Measurements from ENCODE around the gene LMNTD2. TPM values are rescaled to one million over a fixed set of nuclear protein-coding genes. Genes with fewer than 3 reads are reported as not detected.

LMNTD2 gene
- total and polyA plus RNA-seq, 5 experiments from 2014 or later = 0.96 to 7.2 (median 1.9) TPM

DNA sequence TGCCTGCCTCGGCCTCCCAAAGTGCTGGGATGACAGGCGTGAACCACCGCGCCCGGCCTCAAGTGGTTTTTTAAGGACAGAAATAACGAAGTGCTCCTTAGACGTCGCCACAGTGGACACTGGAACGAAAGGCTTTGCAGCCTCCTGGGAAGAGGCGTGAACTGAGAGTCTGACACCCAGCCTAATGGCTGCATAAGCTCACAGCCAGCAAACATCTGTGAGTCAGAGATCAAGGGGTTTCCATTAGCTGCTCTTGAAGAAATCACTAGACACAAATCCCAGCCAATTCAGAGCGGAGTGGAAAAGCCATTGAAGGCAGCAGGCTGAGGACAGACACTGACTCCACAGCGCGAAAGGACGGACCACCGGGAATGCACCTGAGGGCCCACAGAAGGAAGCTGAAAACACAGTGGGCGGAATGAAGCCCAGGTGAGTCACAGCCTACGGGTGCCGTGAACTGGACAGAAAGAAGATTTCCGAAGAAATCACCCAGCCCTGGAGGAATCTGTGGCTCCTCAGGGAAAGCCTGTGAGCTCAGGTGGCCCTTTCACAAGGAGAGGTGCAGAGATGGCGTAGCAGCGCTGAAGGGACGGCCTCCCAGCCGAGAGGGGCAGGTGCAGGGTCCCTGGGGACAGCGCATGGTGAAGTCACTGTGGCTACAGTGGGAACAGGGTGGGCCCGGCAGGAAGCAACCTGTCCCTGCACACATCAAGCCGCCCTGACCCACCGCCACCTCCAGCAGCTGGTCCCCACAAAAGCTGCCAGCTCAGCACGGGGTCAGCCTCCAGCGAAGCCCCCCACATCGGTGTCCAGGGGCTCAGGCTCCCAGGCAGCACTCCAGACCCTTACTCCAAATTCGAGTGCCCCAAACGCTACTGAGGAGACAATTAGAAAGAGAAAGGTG, 11.6 kb downstream of the LMNTD2 start:
- ATAC-seq (no peak), DNase-seq (peak in 1 of 10 donors; percentile 50)
- H3K9me3 Mint-ChIP-seq = no peaks in the 10 kb centered on the region
- no peak overlapping the region for H3K27ac Mint-ChIP-seq
- no peaks in the 10 kb centered on the region for H3K36me3 Mint-ChIP-seq
- peaks cover 0 to 1% (median 0%) of the 10 kb centered on the region in 5 donors for H3K27me3 Mint-ChIP-seq
- no peaks in the 10 kb centered on the region for H3K4me1 Mint-ChIP-seq
- H3K4me3 Mint-ChIP-seq = no peak overlapping the region
- POLR2A ChIA-PET = no interaction called here

DNA sequence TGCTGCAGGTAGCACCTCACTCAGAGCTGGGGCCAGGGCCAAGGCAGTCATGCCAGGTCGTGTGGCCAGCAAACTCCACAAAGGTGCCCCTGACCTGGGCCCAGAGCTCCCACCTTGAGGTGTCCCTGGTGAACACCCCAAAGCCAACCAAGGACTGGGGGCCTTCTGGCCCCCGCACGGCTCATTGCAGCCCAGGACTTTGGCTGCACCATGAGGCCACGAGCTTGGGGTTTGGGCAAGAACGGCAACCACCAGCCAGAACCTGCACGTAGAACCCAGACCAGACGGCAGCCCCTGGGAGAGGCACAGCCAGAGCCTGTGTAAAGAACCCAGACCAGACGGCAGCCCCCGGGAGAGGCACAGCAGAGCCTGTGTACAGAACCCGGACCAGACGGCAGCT, 15.4 kb downstream of the LMNTD2 start:
- no peak overlapping the region for H3K27ac Mint-ChIP-seq
- no peaks in the 10 kb centered on the region for H3K4me1 Mint-ChIP-seq
- H3K36me3 Mint-ChIP-seq = peaks cover 0 to 4% (median 2%) of the 10 kb centered on the region in 3 donors
- H3K9me3 Mint-ChIP-seq = no peaks in the 10 kb centered on the region
- ATAC-seq (no peak), DNase-seq (no peak)
- POLR2A ChIA-PET = interaction anchor here (0.8 kb wide), 1 partner anchor 150 kb away, joined by 3 read pairs; the partner anchor contains the start of genes DEAF1 and TMEM80
- no peak overlapping the region for H3K4me3 Mint-ChIP-seq
- H3K27me3 Mint-ChIP-seq = peaks cover 0 to 1% (median 0%) of the 10 kb centered on the region in 5 donors

DNA sequence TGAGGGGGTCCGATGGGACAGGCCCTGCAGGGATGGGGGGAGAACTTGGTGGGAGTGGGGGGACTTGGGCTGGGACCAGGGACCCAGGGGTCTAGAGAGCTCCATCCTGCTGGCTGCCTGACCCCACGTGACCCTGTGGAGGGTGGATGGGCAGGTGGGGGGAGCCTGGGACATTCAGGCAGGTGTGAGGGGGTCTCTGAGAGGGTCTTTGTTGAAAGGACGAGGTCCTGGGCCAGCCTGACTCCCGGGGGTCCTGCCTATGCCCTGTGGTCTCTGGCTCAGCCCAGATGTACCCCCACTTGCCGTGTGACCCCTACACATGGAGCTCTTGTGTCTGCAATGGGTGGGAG, 15.7 kb downstream of the LMNTD2 start:
- Mint-ChIP-seq H3K27ac (peak overlapping the region in 1 of 10 donors; percentile 2), H3K27me3 (peaks cover 0 to 1% (median 0%) of the 10 kb centered on the region in 5 donors), H3K4me1 (no peaks in the 10 kb centered on the region), H3K9me3 (no peaks in the 10 kb centered on the region), H3K4me3 (no peak overlapping the region), H3K36me3 (peaks cover 0 to 4% (median 2%) of the 10 kb centered on the region in 3 donors)
- POLR2A ChIA-PET = interaction anchor here (0.8 kb wide), 1 partner anchor 150 kb away, joined by 3 read pairs; the partner anchor contains the start of genes DEAF1 and TMEM80
- ATAC-seq (no peak), DNase-seq (no peak)

DNA sequence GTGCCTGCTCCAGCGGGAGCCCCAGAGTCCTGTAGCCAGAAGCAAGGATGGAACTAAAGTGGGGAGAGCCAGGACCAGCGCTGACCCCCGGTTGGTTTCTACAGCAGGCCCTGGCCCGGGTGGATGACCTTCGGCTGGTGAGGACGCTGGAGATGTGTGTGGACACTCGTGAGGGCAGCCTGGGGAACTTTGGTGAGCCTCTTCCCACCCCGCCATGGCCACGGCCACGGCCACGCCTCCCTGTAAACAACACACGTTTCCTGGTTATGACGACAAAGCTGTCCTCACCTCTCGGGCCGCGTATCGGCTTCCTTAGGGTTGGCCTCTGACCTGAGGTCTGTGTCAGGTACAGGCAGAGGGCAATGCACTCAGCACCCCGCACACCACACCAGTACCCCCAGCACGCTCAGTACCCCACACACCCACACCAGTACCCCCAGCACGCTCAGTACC, 19.1 kb downstream of the LMNTD2 start:
- POLR2A ChIA-PET = no interaction called here
- DNase-seq (peak in 1 of 10 donors; percentile 58), ATAC-seq (no peak)
- Mint-ChIP-seq H3K36me3 (peaks cover 0 to 4% (median 2%) of the 10 kb centered on the region in 3 donors), H3K27ac (peak overlapping the region in 1 of 10 donors; percentile 65), H3K4me3 (no peak overlapping the region), H3K4me1 (peaks cover 0 to 16% (median 13%) of the 10 kb centered on the region in 4 donors), H3K9me3 (no peaks in the 10 kb centered on the region), H3K27me3 (no peaks in the 10 kb centered on the region)

- DNase-seq = no peak
- Mint-ChIP-seq H3K9me3 (no peaks in the 10 kb centered on the region), H3K4me3 (no peak overlapping the region)
Observed at GRCh38 chr11:540583-541432, 19.7 kb downstream of the LMNTD2 start.

DNA sequence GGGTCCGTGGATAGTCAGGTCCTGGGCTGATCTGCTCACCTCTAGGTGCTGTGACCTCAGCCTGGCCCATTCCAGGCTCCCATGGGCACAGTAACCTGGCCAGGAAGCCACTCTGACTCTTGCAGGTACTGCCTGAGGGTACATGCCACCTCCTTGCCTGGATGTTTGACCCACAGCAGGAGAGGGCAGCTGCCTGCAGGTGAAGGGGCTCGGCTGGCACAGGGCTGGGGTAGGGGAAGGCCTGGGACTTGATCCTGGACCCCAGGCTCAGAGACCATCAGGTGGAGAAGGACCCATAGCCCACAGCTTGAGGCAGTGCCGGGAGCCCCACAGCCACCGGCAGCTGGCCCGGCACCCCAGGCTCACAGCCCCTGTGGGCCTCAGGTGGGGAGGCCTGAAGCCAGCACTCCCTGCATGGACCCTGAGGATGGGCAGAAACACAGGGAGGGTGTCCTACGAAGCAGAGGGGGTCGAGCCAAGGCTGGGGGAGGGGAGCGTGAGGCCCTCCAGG, 20.5 kb downstream of the LMNTD2 start:
- H3K36me3 Mint-ChIP-seq = peaks cover 0 to 4% (median 2%) of the 10 kb centered on the region in 3 donors
- peaks cover 2 to 20% (median 18%) of the 10 kb centered on the region in 4 donors for H3K4me1 Mint-ChIP-seq
- no peaks in the 10 kb centered on the region for H3K9me3 Mint-ChIP-seq
- peak in 1 of 10 donors; percentile 59 for DNase-seq
- H3K4me3 Mint-ChIP-seq = no peak overlapping the region
- H3K27me3 Mint-ChIP-seq = no peaks in the 10 kb centered on the region
- no peak for ATAC-seq
- H3K27ac Mint-ChIP-seq = peak overlapping the region in 1 of 10 donors; percentile 43
- POLR2A ChIA-PET = interaction anchor here (0.8 to 1.1 kb wide), 2 partner anchors 11 to 16 kb away, joined by 3 to 4 read pairs; no protein-coding TSS in a partner anchor

More at GRCh38 chr11:540583-541432, 19.7 kb downstream of the LMNTD2 start:
- Mint-ChIP-seq H3K4me1 (peaks cover 2 to 20% (median 18%) of the 10 kb centered on the region in 4 donors), H3K27me3 (no peaks in the 10 kb centered on the region), H3K36me3 (peaks cover 0 to 4% (median 2%) of the 10 kb centered on the region in 3 donors), H3K27ac (peak overlapping the region in 1 of 10 donors; percentile 4)
- no peak for ATAC-seq
- POLR2A ChIA-PET = interaction anchor here (0.8 kb wide), 1 partner anchor 12 kb away, joined by 3 read pairs; no protein-coding TSS in a partner anchor

GRCh38 chr11:538431-539051, 22.0 kb downstream of the LMNTD2 start:
- Mint-ChIP-seq H3K27ac (peak overlapping the region in 9 of 10 donors; percentile 59 to 98 (median 81)), H3K27me3 (no peaks in the 10 kb centered on the region), H3K4me3 (peak overlapping the region in 7 of 10 donors; percentile 23 to 81 (median 53)), H3K9me3 (no peaks in the 10 kb centered on the region), H3K4me1 (peaks cover 2 to 25% (median 18%) of the 10 kb centered on the region in 4 donors), H3K36me3 (peaks cover 0 to 4% (median 2%) of the 10 kb centered on the region in 3 donors)
- POLR2A ChIA-PET = interaction anchor here (0.7 to 1.2 kb wide), 3 partner anchors 18 to 132 kb away, joined by 3 to 5 read pairs (median 4); no protein-coding TSS in a partner anchor
- no peak for ATAC-seq
- DNase-seq = peak in 1 of 10 donors; percentile 59

DNA sequence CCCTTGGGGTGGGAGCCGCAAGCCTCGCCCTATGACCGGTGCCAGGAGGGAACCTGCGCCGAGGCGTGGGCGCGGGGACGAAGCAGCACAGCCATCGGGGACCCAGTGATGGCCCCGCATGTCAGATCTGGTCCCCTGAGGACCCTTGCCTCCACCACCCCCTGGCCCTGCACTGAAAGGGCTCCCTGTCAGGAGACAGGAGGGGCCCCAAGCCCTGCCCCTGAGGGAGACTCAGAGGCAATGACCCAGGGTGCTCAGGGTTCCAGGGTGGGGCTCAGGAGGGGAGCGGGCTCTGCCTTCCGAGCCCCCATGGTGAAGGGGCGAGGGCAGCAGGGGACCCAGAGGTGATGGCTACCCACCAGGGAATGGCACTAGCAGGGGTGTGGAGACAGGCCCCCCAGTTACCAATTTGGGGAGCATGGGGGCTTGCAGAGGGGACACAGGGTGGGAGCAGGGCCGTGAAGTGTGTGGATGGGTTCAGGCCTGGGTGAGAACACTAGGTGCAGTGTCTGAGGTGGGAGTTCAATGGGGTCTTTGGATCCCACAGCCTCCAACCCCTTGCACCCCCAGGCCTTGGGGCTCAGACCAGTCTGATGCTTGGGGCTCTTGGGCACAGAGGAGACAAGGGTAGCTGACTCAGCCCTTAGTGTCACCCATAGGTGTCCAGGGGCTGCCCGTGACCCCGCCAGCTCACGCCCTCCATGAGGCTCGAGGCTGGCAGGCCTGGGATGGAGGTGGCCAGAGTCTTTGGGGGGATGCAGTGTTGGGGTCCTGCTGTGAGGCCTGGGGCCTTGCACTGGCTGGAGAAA, 22.7 kb downstream of the LMNTD2 start:
- Mint-ChIP-seq H3K9me3 (no peaks in the 10 kb centered on the region), H3K36me3 (peaks cover 0 to 4% (median 2%) of the 10 kb centered on the region in 3 donors)
- no peak for ATAC-seq

DNA sequence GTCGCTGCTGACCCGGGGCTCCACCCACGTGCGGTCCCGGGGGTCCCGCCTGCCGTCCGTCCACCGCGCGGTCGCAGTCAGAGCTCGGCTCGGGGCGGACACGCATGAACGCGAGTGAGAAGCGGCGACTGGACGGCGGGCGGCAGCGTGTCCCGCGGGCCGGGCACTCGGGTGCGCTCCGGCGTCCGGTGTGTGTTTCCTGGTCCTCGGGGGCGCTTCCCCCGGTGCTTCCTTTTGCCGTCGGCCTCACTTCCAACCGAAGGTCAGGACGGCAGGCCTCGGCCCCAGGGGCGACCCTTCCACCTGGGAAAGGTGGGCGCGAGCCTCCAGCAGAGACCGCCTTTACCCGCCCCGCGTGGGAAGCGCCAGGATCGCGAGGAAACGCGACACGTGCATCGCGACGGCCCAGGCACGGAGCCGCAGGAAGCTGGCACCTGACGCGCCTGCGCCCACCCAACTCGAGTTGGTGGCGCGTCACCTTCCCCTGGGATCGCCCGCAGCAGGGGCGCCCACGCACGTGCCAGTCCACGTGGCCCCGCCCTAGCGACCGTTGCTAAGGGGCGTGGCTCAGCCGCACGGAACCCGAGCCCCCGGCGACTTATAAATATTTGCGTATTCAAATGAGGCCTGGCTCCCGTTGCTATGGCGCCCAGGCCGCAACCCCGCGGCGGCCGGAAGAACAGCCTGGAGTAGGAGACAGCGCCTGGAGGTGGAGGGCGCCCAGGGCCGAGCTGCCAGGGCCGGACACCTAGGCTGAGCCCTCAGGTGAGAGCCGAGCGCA, 23.5 kb downstream of the LMNTD2 start, which contains the start of gene LRRC56:
LRRC56 (plus strand) TSS at position 687 of the 781 bp plus-strand sequence. CDS start 3,158 bp downstream, outside the sequence.
- Mint-ChIP-seq H3K4me1 (peaks cover 2 to 25% (median 18%) of the 10 kb centered on the region in 4 donors), H3K27me3 (no peaks in the 10 kb centered on the region), H3K4me3 (peak within 1 kb of the TSS; percentile 85 to 97 (median 96)), H3K9me3 (no peaks in the 10 kb centered on the region), H3K36me3 (peaks cover 0 to 6% (median 0%) of the 10 kb centered on the region in 3 donors), H3K27ac (peak within 1 kb of the TSS; percentile 89 to 99 (median 98))
- peak; percentile 46 to 52 for ATAC-seq
- DNase-seq = peak; percentile 88 to 97 (median 93)
- POLR2A ChIA-PET = interaction anchor here (0.6 to 5.5 kb wide), 23 partner anchors 14 to 330 kb away, joined by 3 to 42 read pairs (median 4); partner anchors contain the start of genes BET1L, DEAF1, LMNTD2 and PGGHG

More for the DNA sequence above, 22.7 kb downstream of the LMNTD2 start:
- DNase-seq = no peak
- Mint-ChIP-seq H3K4me1 (peaks cover 2 to 25% (median 18%) of the 10 kb centered on the region in 4 donors), H3K4me3 (peak overlapping the region; percentile 59 to 85 (median 73)), H3K27me3 (no peaks in the 10 kb centered on the region), H3K27ac (peak overlapping the region; percentile 48 to 98 (median 86))
- POLR2A ChIA-PET = interaction anchor here (0.7 to 5.5 kb wide), 11 partner anchors 15 to 260 kb away, joined by 3 to 42 read pairs (median 5); partner anchors contain the start of genes LMNTD2, PGGHG, RNH1 and SLC25A22
